Occipital lobe (tissue), 2 donors: Measurements from ENCODE around the gene MX1. TPM values are rescaled to one million over a fixed set of nuclear protein-coding genes. Genes with fewer than 3 reads are reported as not detected.
A peak's percentile ranks its signal among the peaks of the same experiment; 100 is the strongest.

Source experiments
- DNase-seq: peaks from one replicate; lab custom pipeline; 2025; lab: John Stamatoyannopoulos, UW
- total RNA-seq: library from RNA; depleted of rRNA; stranded (reverse); fragments of >200 nt; gene quantifications from one replicate; pipeline ENCODE4 v1.2.3, GENCODE V29; 2014

MX1 gene, protein sequence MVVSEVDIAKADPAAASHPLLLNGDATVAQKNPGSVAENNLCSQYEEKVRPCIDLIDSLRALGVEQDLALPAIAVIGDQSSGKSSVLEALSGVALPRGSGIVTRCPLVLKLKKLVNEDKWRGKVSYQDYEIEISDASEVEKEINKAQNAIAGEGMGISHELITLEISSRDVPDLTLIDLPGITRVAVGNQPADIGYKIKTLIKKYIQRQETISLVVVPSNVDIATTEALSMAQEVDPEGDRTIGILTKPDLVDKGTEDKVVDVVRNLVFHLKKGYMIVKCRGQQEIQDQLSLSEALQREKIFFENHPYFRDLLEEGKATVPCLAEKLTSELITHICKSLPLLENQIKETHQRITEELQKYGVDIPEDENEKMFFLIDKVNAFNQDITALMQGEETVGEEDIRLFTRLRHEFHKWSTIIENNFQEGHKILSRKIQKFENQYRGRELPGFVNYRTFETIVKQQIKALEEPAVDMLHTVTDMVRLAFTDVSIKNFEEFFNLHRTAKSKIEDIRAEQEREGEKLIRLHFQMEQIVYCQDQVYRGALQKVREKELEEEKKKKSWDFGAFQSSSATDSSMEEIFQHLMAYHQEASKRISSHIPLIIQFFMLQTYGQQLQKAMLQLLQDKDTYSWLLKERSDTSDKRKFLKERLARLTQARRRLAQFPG
- total RNA-seq = 12.2 TPM

- DNase-seq = peak; percentile 46
These were observed at the start of gene MX1 for GRCh38 chr21:41425954-41426675. Gene MX1, plus strand, starts transcription at chr21:41426239. Its CDS starts 5,832 bp downstream, at chr21:41432071.

DNA sequence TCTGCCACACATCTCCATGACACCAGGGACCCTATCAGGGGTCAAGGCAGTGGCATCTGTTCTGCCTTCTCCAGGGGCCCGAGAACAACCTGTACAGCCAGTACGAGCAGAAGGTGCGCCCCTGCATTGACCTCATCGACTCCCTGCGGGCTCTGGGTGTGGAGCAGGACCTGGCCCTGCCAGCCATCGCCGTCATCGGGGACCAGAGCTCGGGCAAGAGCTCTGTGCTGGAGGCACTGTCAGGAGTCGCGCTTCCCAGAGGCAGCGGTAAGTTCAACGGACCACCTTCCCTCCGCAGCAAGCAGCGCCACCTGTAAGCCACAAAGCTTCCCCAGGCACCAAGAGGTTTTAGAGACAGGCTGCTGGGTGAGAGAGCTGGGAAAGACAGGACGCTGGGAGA lies 48.3 kb upstream of the MX1 start:
- DNase-seq = no peak

- no peak for DNase-seq
These were observed 47.2 kb upstream of the MX1 start for GRCh38 chr21:41378849-41379248.

DNA sequence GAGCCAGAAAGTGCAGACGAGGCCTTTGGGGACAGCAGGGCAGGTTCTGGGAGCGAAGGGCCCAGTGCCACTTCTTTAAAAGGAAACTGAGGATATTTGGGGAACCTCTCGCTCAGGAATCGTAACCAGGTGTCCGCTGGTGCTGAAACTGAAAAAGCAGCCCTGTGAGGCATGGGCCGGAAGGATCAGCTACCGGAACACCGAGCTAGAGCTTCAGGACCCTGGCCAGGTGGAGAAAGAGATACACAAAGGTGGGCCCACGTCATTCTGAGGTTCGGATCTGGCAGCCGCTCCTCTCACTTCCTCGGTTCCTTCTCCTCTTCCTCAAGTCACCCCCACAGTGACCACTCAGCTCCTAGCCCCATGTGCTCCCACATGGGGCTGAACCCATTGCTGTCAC lies 46.1 kb upstream of the MX1 start:
- no peak for DNase-seq

DNA sequence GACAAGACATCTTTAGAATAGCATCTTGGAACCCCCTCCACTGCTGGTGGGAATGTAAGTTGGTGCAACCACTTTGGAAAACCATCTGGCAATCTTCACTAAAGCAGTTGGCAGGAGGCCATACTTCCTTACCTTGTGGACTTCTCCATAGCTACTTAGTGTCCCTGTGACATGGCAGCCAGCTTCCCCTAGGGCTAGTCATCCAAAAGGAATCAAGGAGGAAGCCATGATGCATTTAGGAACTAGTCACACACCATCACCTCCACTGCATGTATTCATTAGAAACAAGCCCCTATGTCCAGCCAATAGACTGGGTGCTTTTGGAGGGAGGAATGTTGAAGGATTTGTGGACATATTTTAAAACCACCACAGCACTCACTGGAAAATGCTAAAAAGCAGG lies 44.3 kb upstream of the MX1 start:
- DNase-seq = no peak

DNA sequence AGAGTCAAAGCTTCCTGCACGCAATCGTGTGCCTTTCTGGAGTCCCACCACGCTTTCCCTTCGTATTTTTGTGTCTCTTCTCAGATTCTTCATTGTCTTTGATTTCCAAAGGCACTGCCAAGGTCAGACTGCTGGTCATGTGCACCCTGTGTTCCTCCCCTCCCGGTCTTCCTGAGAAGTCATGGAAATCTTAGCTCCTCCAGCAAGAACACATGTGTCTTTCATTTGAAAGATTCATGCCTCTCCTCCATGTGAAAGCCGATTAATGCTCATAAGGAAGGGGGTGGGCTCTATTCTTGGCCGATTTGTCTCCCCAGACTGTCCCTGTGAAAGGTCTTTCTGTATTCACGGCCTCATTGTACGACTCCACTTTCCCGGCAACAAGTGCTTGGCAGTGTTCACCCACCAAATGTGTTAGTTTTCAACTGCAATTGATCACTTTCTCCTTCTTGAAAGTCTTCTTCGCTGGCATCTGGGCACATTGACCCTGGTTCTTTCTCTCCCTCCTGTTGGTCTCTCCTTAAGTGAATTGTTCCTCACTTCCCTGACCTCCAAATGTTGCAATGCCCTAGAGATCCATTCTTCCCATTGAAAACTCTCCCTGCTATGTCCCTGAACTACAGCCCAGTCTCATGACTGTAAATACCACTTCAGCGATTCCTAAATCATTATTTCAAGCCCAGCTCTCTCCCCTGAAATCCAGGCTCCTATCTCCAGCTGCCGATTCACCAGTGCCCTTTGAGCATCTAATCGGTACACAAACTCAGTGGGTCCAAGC lies 38.8 kb upstream of the MX1 start:
- no peak for DNase-seq

- no peak for DNase-seq
These were observed 38.2 kb upstream of the MX1 start for GRCh38 chr21:41387824-41388223.

DNA sequence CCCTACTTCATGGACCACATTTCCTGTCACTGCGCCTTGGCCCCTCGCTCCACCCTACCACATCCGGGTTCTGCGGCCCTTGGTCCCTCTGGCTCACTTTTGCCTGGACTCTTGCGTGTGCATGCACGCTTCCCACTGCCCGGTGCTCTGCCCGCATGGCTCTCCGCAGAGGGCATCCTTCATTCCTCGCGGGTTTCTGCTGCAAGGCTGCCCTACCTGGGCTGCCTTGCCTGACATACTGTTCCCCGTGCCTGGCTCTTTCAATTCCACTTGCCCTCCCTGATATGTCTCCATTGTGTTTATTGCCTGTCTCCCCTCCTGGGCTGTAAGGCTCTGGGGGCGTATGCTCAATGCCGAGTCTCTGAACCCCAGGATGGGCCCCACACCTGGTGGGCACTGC lies 37.8 kb upstream of the MX1 start:
- DNase-seq = no peak

DNA sequence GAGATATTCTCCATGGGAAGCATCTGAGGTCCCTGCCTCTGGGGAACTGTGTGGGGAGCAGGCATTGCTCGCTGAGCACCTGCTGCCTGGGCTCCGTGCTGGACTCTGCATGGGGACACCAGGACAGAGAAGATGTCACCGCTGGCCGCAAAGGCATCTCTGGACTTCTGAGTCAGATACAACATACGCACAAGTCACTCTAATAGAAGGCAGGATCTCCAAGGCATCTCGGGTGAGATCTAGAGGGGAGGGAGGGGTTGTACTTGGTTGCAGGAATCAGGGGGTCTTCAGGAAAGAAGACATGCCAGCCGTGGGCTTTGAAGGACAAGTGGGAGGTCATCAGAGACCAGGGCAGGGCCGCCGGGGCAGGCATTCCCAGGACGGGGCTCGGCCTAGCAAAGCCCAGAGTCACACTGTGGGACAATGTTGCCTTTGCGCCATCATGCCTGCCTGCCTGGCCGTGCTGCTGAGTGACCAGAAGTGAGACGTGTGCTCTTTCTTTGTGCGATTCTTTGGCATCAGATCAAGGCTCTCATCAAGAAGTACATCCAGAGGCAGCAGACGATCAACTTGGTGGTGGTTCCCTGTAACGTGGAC lies 35.9 kb upstream of the MX1 start:
- no peak for DNase-seq

DNA sequence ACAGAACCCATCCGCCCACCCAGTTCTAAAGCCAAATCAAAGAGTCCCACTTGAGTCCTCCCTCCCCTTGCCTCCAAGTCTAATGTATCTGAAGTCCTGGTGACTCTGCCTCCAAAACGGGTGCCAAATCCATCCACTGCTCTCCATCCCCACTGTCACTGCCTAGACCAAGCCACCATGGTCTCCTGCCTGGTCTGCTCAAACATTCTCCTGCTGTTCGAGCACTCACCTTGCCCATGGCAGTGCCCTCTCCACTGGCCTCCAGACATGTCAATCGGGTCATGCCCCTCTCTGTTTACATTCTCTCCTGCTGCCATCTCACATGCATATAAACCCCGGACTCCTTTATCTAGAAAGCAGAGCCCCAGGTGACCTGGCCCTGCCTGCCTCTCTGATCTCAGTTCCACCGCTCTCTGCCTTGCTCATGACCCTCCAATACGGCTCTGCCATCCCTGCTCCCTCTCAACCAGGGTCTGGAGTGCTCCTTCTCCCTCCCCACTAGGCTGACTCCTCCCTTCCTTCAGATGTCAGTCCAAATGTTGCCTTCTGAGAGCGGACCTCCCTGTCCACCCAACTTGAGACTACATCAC lies 32.1 kb upstream of the MX1 start:
- DNase-seq = no peak

DNA sequence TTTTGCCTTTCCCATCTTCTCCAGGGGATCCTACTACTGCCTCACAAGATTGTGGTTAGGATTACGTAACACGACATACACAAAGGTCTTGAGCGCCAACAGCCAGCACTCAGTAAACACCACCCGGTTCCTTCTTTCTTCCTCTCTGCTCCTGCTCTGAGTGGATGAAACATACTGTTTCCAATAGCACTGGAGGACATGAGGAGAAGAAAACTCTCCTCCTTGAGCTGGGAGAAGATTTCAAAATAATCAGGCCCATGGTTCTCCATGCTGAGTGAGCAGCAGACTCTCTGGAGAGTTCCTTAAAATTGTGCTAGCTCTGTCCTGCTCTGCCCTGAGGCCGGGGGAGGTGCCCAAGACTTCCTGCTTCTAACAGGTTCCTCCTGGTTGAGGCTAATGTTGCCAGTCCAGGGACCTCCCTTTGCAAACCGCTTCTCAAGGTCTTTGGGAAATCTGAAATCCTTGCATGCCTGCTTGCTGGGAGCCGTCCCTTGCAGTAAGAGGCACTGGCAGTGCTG lies 29.4 kb upstream of the MX1 start:
- no peak for DNase-seq

GRCh38 chr21:41397471-41397891 lies 28.6 kb upstream of the MX1 start:
- no peak for DNase-seq

DNA sequence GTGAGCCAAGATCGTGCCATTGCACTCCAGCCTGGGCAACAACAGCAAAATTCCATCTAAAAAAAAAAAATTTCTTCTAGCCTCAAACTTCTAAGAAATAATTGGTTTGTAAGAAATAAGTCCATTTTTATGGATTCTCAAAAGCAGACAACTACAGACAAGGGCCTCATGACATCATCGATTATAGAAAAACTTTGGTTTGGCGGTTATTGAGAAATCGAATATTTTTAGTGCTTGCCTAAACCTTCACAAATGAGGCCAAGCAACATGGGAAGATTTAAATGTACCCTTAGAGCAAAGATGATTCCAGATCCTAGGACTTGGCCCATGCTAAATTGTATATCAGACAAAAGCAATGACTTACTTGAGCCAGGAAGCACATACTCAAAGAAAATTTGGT lies 27.8 kb upstream of the MX1 start:
- DNase-seq = no peak

- DNase-seq = no peak
These were observed 27.2 kb upstream of the MX1 start for GRCh38 chr21:41398831-41399230.

DNA sequence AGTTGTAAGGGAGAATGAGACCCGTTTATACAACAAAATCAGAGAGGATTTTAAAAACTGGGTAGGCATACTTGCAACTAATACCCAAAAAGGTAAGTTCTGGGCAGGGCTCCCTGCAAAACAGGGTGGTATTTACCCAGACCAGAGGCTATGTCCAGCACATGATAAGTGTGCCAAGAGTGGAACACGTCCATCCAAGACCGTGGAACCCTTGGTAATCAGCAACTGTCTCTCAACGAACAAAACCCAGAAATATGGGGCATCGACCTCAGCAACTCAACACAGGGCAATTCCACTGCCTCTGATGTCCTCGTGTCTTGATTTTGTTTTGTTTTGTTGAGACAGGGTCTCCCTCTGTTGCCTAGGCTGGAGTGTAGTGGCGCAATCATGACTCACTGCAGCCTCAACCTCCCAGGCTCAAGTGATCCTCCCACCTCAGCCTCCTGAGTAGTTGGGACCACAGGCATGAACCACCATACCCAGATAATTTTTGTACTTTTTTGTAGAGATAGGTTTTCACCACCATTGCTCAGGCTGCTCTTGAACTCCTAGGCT lies 26.7 kb upstream of the MX1 start:
- DNase-seq = no peak

GRCh38 chr21:41402231-41402630 lies 23.8 kb upstream of the MX1 start:
- DNase-seq = no peak

- no peak for DNase-seq
These were observed 23.2 kb upstream of the MX1 start for GRCh38 chr21:41402796-41403195.

DNA sequence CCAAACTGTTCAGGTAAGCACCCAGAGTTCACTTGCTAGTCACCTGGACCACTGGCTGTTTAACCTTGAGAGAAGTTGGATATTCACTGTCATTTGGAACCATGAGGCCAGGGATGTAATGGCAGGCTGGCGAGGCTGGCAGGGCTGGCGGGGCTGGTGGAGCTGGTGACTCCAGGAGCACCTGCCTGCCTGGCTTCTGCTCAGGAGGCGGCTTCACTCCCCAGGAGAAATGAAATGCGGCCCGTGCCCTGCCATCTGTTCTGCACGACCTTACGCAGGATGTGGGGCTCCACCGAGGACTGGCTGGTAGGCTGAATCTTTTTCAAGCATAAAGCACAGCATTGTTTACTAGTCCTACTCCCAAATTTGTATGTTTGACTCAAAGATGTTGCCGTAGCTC lies 22.7 kb upstream of the MX1 start:
- no peak for DNase-seq

DNA sequence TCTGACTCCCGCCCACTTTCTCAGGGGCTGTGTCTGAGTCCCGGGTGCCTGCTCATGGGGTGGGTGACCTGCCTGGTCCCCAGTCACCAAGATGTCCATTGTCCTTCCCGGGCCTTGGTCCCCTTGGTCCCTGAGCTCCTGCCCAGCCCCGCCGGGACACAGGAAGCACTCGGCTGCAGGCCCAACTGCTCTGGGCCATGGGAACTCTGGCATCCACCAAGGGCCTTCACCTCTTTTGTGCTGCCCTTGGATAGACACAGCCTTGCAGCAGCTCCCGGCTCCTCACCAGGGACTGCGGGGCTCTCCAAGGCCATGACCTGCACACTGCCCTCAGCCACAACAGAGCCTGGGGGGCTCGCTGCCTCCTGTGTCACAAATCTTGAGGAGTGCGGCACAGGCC lies 22.1 kb upstream of the MX1 start:
- no peak for DNase-seq

DNA sequence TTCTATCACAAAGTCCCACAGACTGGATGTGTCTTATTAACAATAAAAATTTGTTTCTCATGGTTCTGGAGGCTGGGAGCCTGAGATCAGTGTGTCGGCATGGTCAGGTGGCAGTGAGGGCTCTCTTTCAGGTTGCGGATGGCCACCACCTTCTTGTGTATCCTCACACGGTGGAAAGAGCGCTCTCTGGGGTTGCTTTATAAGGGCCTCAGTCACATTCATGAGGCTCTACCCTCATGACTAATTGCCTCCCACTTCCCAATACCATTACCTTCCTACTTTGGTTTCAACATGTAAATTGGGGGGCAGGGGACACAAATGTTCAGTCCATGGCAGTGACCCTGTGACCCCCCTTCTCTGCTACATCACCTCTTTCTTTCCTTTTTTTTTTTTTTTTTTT lies 20.7 kb upstream of the MX1 start:
- DNase-seq = no peak
